Stimulated activated CD4-positive, alpha-beta T cell treated with anti-CD3 and anti-CD28 coated beads, Interleukin-12 subunit alpha, Interleukin-12 subunit beta, amount 100 ng/mL, for 48 hours (primary cell): ENCODE results near the gene CHIC2.

Experiments
- DNase-seq, 3 donors: peaks; one replicate each; pipeline ENCODE4 v3.0.0-alpha.2; 2020; ENCODE audit warnings: low read depth in 2 of 3, low spot score in 1 of 3

The CHIC2 gene

DNA sequence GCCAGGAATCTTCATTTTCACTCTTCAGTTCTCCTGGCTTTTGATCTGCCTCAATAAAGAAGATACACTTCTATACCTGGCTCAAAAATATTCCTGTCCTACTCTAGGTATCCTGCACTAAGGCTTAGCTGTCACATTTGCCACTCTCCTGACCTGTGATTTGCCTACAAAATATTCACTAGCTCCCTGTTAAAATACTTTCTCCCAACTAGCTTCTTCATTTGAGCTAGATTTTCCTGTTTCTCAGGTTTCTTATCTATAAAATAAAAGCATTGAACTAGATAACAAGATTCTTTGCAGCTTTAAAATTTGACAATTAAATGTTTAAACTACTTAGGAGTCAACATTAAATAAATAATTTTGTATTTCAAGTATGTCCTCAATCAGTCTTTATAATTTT lies 53.2 kb downstream of the CHIC2 start:
- DNase-seq, result no peak

DNA sequence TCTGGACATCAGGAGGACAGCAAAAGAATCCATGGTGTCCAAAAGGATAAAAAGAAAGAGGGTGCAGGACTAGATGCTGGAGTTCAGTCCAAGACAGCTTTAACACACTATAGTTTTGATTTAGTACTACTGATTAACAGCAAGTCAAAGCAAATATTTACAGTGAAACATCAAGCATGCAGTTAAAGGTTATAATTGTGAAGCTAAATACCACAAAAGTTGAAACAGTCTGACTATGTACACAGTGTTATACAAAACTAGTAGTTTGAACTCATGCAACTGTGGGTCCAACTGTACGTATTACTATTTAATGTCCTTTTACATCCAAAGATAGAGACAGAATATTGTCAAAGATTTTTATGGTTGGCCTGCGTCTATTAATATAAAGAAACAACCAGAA lies 57.6 kb downstream of the CHIC2 start:
- no peak for DNase-seq

DNA sequence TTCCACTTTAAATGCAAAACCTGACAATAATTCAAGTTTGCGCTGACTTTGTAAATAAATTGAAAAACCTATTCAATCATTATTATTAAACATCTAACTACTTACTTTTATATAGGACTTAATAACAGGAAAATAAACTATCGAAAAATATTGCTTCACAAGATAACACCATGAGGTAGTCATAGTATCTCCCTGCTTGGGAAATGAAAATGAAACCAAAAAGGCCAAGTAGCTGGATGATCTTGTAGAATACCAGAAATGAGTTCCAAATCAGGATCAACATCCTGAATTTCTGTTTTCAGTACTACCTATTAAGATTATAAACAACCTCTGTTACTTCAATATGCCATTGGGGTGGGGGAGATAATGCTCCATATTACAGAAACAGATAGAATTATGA lies 58.9 kb downstream of the CHIC2 start:
- no peak for DNase-seq

GRCh38 chr4:54004463-54004862 lies 59.9 kb downstream of the CHIC2 start:
- DNase-seq, result no peak

DNA sequence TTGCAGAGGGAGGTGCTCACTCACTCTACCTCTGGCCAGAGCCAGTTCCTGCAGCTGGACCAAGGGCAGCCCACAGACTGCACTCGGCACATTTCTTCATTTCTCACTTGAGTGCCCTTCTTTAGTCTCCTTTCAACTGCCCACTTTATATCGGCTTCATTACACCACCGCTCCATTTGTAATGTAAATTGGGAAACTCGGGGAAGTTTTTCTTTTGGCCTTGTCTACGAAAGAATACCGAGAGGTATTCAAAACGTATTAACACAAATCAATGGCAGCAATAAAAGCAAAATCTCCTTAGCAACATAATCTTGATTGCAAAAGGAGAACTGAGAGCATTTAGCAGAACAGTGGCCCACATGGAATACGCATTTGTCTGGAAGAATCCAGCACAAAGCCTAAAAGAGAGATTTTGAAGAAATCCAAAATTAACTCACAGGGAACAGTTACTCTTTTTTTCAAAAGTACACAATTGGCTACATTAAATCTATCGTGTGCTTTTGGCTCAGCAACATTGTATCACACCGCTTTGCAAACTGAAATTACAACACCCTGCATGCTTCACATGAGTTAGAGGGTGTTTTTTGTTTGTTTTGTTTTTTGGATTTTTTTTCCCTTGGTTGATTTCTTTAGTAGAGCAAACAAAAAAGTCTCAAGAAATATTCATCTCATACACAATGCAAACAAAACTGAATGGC lies 62.6 kb downstream of the CHIC2 start:
- DNase-seq, result no peak

GRCh38 chr4:53997898-53998297 lies 66.5 kb downstream of the CHIC2 start:
- no peak for DNase-seq

- DNase-seq, result no peak
Observed at GRCh38 chr4:53994382-53995102, 69.9 kb downstream of the CHIC2 start.

DNA sequence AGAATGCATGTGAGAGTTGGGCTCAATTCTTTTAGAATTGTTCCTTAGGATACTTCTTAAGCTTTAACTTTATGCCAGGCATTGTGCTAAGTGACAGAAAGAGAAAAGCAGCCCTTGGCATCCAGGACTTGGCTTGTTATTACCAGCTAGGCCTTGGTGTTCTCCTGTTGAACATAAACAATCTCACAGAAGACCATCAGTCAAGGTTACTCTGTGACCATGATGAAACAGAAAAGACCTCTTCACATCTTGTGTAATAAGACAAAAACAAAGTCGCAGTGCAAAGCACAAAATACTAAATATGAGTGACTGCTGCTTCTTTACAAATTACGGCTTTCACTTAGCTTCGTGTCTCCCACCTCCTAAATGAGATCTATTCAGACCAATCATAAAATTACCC lies 71.6 kb downstream of the CHIC2 start:
- DNase-seq, result no peak

DNA sequence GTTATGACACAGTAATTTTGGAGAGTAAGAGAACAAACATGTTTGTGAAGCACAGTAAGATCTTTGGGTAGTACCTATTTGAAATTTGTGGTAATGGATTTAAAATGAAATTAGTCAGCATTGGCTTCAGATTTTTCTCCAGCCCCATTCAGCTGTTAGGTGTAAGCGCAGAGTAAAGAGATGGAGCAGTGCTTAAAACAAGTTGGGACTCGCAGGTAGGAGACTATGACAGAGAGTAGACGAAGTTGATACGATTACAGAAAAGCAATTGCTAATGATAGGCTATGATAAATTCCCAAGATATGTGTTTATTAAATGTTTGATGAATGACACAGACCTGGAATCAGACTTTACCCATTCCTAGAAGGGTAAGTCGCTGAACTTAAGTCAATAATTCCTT lies 72.6 kb downstream of the CHIC2 start:
- no peak for DNase-seq

GRCh38 chr4:53990641-53991040 lies 73.8 kb downstream of the CHIC2 start:
- DNase-seq, result no peak

GRCh38 chr4:53987761-53988171 lies 76.6 kb downstream of the CHIC2 start:
- no peak for DNase-seq

- DNase-seq, result no peak
Observed at GRCh38 chr4:53986062-53986461, 78.3 kb downstream of the CHIC2 start.

GRCh38 chr4:53981567-53981966 lies 82.8 kb downstream of the CHIC2 start:
- DNase-seq, result no peak

DNA sequence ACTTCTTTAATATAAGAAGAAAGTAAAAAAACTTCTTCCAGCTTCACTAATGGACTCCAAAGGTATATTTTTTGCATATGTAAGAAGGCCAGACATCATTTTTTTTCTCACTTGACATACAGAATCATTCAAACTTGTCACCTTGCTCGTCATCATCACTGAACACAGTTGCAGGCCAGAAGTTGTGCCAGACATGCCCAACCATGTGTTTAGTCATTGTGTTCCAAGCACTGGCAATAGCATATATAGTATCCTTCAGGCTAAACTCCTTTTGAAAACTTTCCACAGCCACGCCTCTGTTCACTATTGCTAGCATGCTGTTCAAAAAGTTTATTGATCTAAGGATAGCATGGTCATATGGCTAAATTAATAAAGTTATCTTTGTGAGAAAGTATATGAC lies 83.3 kb downstream of the CHIC2 start:
- DNase-seq, result no peak

DNA sequence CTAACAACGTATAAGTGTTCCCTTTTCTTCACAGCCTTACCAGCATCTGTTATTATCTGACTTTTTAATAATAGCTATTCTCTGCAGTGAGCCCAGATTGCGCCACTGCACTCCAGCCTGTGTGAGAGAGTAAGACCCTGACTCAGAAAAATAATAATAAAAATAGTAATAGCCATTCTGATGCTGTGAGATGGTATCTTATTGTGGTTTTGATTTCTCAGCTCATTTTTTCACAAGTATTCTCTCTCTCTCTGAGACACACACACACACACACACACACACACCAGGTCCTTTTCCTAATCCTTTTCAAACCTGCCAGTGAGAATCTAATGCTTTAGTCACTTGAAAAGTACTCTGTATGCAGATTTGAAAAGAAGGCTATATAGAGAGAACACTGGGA lies 89.8 kb downstream of the CHIC2 start:
- DNase-seq, result no peak

DNA sequence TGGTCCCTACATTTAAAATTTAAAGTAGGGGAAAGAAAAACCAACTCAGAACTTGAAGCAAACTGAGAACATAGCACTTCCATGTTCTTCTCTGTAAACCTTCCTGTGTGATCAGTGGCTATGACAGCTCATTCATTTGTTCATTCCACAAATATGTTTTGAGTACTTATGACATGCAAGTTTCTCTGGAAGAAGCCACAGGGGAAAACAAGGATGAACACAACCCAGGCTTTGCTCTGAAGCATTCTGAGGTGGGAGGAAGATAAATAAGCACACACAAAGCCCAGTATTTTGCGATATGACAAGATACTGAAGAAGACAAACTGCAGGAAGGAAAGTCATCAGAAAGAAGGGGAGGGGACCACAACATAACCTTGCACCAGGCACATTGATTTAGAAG lies 96.4 kb downstream of the CHIC2 start:
- no peak for DNase-seq

DNA sequence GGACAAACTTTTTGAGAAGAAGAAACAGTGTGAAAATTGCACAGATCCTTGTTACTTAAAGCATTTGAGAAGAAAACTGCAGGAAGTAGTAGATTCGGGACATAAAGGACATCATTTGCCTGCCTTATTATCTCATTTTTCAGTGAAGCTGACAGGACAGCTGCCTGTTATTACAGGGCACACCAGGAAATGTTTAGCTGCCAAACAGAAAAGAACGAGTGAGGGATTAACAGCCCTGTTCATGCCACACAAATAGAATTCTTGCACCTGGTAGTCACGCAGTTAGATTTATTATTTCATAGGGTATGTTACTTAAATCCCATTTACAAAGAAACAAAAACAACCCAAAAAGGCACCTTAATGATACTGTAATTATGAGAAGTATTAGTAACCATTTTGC lies 100.6 kb downstream of the CHIC2 start:
- no peak for DNase-seq

GRCh38 chr4:53963336-53963735 lies 101.1 kb downstream of the CHIC2 start:
- DNase-seq, result no peak

DNA sequence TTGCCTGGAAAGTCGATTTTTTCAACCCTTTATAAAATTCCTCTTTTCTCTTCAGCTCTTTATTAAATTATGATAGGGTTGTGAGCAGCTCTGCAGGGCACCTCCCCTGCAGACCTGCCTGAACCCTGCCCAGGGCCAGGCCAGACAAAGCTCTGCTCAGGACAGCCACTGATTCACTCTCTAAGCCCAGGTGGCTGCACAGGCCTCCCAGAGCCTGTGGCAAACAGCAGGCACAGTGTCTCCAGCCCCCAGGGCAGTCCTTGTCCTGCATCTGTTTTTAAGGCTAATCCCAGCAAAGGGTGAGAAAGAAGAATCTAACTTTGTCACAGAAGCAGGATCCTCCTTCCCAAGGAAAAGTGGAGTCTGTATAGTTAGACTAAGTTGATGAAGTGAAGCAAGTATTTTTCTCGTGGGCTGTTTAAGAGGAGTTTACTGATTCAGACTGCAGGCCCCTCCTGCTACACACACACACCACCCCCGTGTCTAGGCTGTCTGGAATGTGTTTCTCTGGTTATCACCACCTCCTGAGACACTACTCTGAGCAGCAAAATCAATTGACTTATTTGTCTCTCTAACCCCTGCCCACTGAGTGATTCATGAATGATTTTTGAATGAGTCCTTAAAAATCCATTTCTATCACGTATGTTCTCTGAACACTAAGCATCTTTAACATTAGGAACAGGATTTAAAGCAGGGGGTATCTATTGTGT lies 101.7 kb downstream of the CHIC2 start:
- no peak for DNase-seq

DNA sequence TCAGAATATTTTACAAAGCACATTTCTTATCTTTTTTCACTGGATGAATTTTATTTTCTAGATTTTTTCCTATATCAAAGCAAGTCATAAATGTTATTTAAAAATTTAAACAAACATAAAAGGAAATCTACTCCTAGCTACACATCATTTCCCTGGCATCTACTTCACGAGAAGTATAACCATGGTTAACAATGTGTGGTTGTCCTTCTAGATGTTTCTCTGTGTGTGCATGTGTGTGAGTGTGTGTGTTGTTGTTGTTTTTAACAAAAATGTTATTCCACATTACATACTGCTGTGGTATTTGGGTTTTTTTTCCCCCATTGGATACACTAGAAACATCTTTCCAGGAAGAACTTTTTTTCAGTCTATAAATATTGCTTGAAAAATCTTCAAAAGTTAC lies 103.1 kb downstream of the CHIC2 start:
- no peak for DNase-seq

DNA sequence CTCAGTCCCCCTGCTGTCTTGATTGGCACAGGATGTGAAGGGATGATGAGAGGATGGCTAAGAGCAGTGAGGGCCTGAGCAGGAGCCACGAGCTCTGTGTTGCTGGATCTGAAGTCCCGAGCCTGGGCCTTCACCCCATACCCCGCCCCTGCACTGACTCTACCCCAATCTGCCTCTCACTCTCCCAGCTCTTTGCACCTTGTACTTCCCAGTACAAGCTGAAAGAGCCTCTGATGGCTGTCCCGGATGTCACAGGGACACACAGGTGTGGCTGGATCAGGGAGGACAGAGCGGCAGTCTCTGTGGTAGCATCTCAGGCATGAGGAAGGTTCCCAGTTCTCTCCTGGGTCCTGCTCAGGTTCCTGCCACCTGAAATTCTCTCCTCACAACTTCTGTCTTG lies 103.6 kb downstream of the CHIC2 start:
- DNase-seq, result no peak
